ENCODE data around the gene ORC3.
"Not testable (repeated sequence)": the region's sequence is repeated elsewhere in the genome, so short reads cannot be mapped to it uniquely, and the experiment has no call there.

ORC3 gene

DNA sequence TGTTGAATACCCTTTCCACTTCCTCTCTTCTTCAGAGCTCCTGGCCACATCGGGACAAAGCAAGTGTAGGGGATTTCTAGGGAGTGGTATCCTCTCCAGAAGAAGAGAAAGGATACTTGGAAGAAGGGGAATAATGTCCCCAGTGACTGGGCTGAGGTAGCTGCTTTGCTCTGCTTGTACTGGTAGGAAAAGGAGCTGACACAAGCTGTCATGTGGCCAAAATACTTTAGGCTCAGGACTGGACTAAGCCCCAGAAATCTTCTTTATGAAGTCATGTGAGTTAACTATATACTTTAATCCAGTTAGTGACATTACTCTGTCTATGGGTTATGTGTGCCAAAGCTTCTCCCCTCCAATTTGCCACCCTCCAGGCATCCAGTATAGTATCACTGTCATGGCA is 71.6 kb downstream of the ORC3 start:
- no peak for DNase-seq

GRCh38 chr6:87663434-87663833 is 73.5 kb downstream of the ORC3 start:
- DNase-seq, result no peak

- no peak for DNase-seq
These were observed 75.1 kb downstream of the ORC3 start for GRCh38 chr6:87664921-87665485.

DNA sequence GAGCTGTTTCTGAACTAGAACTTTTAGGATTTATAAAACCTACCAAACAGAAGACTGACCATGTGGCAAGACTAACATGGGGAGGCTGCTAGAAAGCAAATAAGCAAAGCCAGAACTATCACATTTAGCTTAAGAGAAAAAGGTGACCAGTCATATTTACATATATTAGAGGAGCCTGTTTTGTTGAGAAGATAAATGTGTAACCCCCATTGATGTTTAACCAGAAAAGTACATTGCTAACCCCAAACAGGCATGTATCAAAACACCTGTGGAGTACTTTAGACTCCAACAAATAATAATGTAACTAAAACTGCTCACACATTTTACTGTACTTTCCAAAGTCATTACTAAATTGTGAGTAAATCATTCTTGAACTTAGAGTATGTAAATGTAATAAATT is 77.1 kb downstream of the ORC3 start:
- DNase-seq, result no peak

DNA sequence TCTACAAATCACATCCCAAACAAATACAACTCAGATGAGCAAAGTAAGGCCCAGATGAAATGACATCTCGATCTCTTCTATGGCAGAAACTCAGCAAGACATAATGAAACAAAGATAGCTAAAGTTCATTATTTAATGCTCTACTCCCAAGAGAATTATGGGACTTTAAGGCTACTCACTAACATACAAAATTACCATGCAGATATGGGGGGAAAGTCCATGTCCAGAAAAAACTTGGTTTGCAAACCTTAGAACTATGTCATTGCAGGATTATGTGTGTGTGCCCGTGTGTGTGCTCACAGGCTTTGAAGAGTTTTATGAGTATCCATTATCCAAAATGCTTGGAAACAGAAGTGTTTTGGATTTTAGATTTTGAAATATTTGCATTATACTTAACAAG is 78.1 kb downstream of the ORC3 start:
- no peak for DNase-seq

DNA sequence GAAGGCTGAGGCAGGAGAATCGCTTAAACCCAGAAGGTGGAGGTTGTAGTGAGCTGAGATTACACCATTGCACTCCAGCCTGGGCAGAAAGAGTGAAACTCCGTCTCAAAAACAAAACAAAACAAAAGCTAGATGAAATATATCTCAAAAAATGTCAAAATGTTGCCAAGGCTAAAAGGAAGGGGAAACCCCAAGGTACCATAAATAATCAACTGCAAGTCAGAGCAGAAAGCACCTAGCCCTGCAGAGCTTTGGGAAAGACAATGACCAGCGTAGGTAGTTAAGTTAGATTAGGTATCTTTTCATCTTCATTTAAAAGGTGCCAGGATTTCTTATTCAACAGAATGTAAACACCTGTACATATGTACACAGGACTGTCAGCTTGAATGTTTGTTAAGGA is 79.1 kb downstream of the ORC3 start:
- DNase-seq, result no peak

DNA sequence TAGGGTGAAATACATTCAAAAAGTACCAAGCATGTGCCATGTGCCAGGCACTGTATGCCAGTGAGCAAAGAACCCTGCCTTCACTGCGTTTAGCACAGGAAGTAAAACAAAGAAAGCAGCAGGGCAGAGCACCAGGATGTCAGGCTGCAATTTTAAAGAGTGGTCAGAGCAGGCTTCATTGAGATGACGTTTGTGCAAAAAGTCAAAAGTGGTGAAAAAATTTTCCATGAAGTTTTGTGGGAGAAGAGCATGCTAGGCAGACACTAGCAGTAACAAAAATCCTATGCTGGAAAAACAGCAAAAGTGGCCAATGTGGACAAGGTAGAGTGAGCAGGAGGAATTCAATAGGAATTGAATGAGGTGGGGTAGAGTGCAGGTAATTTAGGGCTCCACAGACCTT is 80.8 kb downstream of the ORC3 start:
- no peak for DNase-seq

DNA sequence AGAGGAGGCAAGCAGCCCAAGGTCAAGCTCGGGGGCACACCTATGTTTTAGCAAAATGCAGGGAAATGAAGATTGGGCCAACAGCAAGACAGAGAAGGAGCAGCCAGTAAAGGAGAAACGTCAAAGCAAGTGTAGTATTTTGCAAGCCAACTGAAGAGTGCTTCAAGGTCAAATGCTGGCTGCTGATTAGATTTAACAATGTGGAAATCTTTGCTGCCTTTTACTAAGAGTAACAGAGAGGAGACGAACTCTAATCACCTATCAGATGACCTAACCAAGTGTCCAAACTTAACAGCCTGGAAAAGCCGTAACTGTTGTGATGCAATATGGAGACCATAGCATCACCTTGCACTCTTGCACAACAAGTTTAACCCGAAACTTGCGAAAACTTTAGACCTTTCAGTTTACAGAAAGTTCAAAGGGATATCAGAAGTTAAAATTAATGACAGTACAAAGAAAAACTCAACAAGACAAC is 81.7 kb downstream of the ORC3 start:
- DNase-seq, result peak; percentile 33

- no peak for DNase-seq
These were observed 82.7 kb downstream of the ORC3 start for GRCh38 chr6:87672641-87673040.

DNA sequence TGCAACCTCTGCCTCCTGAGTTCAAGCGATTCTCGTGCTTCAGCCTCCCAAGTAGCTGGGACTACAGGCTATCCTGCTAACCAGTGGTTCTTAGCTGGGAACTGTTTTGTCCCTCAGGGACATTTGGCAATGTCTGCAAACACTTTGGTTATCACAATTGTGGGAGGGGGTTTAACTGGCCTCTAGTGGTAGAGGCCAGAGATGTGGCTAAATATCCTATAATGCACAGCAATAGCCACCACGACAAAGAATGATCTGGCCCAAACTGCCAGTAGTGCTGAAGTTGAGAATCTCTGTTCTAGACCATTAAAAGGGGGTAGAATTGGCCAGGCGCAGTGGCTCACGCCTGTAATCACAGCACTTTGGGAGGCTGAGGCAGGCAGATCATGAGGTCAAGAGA is 83.3 kb downstream of the ORC3 start:
- DNase-seq, result no peak

GRCh38 chr6:87674290-87674689 is 84.4 kb downstream of the ORC3 start:
- peak; percentile 59 for DNase-seq

DNA sequence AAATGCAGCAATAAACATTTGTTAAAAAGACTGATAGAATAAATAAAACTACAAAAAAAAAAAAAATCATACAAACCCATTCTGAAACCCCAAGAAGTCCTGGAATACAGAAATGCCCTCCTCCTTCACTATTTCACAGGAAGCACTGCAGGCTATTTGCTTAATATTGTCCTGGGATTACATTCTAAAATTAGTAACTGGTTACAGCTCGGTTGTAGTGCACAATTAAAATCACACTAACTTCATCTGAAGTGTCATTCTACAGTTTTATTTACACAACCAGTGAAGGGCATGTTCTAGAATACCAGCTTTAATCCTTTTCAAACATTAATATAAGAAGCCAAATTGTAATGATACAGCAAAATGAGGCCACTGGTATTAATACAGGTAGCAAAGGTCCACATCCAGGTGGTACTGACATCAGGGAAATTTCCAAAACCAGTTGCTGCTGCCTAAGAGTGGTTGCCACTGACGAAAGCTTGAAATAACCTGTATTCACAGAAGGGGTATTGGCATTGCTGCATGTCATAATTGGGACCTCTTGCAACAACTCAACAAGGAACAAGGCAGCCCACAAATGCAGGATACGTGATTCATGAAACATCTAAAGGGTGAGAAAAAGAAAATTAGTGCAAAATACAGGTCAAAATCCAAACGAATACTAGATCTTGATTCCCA is 85.2 kb downstream of the ORC3 start:
- DNase-seq, result no peak

GRCh38 chr6:87682310-87682709 is 92.4 kb downstream of the ORC3 start:
- DNase-seq, result no peak

DNA sequence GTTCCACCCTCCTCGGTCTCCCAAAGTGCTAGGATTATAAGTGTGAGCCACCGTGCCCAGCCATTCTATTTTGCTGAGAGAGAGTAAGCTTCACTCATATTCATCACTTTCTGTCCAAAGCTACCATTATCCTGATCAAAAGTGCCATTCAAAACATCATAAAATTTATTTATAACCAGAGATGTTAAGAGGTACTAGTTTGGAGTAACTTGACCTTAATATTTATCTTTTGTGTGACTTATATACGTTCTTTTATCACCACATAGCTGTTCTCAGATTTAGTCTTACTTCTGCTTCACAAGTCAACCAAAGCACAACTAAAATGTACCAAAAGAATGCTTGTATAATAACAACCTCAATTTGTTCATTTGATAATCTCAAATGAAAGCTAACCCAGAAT is 94.0 kb downstream of the ORC3 start:
- no peak for DNase-seq

GRCh38 chr6:87684895-87685654 is 95.1 kb downstream of the ORC3 start:
- no peak for DNase-seq

DNA sequence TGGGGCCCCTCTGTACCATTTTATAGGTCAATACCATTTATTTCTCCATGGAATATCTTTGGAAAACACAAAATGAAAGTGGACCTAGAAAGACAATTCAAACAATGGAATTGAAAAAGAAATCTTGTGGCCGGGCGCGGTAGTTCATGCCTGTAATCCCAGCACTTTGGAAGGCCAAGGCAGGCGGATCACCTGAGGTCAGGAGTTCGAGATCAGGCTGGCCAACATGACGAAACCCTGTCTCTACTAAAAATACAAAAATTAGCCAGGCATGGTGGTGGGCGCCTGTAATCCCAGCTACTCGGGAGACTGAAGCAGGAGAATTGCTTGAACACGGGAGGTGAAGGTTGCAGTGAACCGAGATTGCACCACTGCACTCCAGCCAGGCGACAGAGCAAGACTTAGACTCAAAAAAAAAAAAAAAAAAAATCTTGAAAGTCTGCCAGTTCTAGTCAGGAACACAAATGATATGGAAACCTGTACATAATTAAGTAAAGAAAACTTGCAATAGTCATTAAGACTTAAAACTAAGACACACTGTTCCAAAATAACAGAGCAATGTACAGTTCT is 96.8 kb downstream of the ORC3 start:
- not testable (repeated sequence) for DNase-seq

GRCh38 chr6:87687296-87687695 is 97.4 kb downstream of the ORC3 start:
- no peak for DNase-seq

GRCh38 chr6:87687893-87688292 is 98.0 kb downstream of the ORC3 start:
- not testable (repeated sequence) for DNase-seq

DNA sequence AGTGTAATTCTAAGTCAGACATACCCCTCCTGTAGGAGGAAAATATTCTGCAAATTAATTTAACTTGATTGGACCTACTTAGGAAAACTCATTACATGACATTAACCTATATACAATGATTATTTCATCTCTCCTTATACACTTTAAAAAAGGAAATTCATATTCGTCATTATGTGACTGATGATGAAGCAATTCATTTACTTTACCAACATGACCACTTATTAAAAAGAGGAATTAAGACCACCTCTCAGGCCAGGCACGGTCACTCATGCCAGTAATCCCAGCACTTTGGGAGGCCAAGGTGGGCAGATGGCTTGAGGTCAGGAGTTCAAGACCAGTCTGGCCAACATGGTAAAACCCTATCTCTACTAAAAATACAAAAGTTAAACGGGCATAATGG is 100.5 kb downstream of the ORC3 start:
- DNase-seq, result no peak

- DNase-seq, result no peak
These were observed 102.2 kb downstream of the ORC3 start for GRCh38 chr6:87692086-87692485.

DNA sequence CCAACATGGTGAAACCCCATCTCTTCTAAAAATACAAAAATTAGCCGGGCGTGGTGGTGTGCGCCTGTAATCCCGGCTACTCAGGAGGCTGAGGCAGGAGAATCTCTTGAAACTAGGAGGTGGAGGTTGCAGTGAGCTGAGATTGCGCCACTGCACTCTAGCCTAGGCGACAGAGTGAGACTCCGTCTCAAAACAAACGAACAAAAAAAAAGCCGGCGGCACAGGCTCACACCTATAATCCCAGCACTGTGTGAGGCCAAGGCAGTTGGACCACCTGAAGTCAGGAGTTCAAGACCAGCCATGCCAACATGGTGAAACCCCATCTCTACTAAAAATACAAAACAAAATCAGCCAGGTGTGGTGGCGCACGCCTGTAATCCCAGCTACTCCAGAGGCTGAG is 106.9 kb downstream of the ORC3 start:
- DNase-seq, result not testable (repeated sequence)

DNA sequence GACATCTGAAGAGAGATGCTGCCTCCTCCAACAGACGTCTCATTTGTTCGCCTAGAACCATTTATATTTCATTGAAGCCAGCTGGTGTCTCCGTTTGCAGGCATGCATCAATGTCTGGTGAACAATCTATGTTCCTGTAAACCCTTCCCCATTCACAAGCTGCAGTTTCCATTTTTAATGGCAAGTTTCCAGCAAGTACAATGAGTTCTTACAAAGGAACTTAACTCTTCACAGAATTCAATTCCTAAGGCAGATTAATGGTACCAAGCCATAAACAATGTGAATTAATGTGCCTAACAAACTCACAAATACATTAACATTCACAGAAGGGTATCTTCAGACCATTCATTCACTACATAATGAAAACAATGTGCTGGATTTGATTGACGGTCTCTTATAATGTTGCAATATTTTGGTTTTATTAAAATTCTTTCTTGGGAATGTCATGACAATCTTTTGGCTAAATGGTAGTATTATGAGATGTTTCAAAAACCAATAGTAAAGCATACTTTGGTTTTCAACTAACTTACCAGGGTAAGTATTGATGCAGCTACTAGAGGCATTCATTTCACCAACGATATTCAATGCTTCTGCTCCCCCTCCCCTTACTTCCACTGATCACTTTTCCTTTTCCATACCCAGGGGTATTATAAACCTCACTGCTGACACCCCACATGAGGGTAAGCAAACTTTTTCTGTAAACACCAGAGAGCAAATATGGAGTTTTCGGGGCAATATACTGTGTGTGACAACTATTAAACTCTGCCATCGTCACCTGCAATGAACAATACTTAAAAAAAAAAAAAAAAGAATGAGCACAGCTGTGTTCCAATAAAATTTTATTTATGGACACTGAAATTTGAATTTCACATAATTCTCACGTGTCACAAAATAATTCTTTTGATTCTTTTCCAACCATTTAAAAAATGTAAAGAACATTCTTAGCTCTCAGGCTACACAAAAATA is 107.9 kb downstream of the ORC3 start:
- peak; percentile 60 for DNase-seq

- peak; percentile 37 for DNase-seq
These were observed 108.6 kb downstream of the ORC3 start for GRCh38 chr6:87698547-87699006.
